T-helper 17 cell (primary cell): ENCODE results near the gene PARS2. TPM values are rescaled to one million over a fixed set of nuclear protein-coding genes. Genes with fewer than 3 reads are reported as not detected.

Experiments used
- ATAC-seq: fragments of 150-1000 bp; cut with Tn5 transposase; 2 replicates; pipeline ENCODE4 v1.10.0; 2021; ENCODE audit warnings: mild to moderate bottlenecking, moderate library complexity
- DNase-seq, 3 donors: peaks; one replicate each; pipeline versions ENCODE4 v3.0.0 to v3.0.0-alpha.2; 2020 to 2021
- H3K9me3 ChIP-seq: one replicate; pipeline ENCODE4 v1.7.0; 2013; ENCODE audit warnings: low read length, mild to moderate bottlenecking; ENCODE audit not compliant: control insufficient read depth, poor library complexity, severe bottlenecking
- H3K27ac Mint-ChIP-seq: one replicate; pipeline ENCODE4 v1.8.0; 2022; ENCODE audit warnings: mild to moderate bottlenecking, moderate library complexity, mixed read lengths
- H3K27me3 Mint-ChIP-seq: one replicate; pipeline ENCODE4 v1.8.0; 2022; ENCODE audit warnings: mixed read lengths
- H3K36me3 Mint-ChIP-seq: one replicate; pipeline ENCODE4 v1.8.0; 2022; ENCODE audit warnings: low read depth, mixed read lengths
- H3K4me1 Mint-ChIP-seq: one replicate; pipeline ENCODE4 v1.8.0; 2022; ENCODE audit warnings: mild to moderate bottlenecking, mixed read lengths
- H3K4me3 Mint-ChIP-seq: one replicate; pipeline ENCODE4 v1.8.0; 2022; ENCODE audit warnings: mild to moderate bottlenecking, moderate library complexity, mixed read lengths
- total RNA-seq, 4 donors: library from RNA in 2 of 4; stranded (reverse) in 2 of 4; gene quantifications; one replicate each; pipeline ENCODE4 v1.2.3 and lab custom pipeline; 2022 to 2026

The PARS2 gene
- total RNA-seq, 2 donors from 2014 or later, result 0.37 to 0.80 TPM

DNA sequence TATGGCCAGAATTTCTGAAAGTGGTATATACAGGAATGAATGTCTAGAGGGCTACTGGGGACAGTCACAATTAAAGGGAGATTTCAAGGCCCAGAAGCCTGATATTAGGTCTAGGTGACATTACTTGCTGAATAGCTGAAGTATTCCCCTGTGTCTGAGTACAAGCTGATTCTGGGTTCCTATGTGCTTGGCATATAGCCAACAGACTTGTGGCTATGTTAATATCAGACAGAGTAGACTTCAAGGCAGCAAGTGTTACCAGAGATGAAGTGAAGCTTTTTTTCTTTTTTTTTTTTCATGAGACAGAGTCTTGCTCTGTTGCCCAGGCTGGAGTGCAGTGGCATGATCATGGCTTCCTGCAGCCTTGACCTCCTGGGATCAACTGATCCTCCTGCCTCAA lies 40.3 kb downstream of the PARS2 start:
- ATAC-seq (no peak), DNase-seq (no peak)
- peaks cover 11% of the 10 kb centered on the region for H3K4me1 Mint-ChIP-seq
- H3K27me3 Mint-ChIP-seq, result no peaks in the 10 kb centered on the region
- no peak overlapping the region for H3K4me3 Mint-ChIP-seq
- no peaks in the 10 kb centered on the region for H3K9me3 ChIP-seq
- peaks cover 3% of the 10 kb centered on the region for H3K36me3 Mint-ChIP-seq
- peak overlapping the region; percentile 24 for H3K27ac Mint-ChIP-seq

DNA sequence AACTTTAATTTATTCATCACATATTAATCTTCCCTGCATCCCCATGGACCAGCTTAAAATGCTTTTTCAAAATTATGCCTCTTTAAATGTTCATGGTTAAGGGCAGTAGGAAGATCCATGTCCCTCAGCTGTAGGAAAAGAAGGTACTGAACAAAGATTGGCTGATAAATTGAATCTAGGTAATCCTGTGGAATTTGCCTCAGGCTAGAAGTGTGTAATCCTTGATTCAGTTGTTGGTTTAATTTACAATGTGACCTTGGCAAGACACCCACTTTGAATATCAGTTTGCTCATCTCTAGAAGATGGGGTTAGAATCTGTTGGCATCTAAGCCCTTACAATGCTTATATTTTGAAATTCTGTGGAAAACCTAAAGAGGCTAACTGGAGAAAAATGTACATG lies 42.6 kb downstream of the PARS2 start:
- Mint-ChIP-seq H3K4me3 (no peak overlapping the region), H3K4me1 (peaks cover 8% of the 10 kb centered on the region), H3K36me3 (peaks cover 3% of the 10 kb centered on the region), H3K27me3 (no peaks in the 10 kb centered on the region), H3K27ac (no peak overlapping the region)
- no peak for DNase-seq
- no peak for ATAC-seq
- no peaks in the 10 kb centered on the region for H3K9me3 ChIP-seq

DNA sequence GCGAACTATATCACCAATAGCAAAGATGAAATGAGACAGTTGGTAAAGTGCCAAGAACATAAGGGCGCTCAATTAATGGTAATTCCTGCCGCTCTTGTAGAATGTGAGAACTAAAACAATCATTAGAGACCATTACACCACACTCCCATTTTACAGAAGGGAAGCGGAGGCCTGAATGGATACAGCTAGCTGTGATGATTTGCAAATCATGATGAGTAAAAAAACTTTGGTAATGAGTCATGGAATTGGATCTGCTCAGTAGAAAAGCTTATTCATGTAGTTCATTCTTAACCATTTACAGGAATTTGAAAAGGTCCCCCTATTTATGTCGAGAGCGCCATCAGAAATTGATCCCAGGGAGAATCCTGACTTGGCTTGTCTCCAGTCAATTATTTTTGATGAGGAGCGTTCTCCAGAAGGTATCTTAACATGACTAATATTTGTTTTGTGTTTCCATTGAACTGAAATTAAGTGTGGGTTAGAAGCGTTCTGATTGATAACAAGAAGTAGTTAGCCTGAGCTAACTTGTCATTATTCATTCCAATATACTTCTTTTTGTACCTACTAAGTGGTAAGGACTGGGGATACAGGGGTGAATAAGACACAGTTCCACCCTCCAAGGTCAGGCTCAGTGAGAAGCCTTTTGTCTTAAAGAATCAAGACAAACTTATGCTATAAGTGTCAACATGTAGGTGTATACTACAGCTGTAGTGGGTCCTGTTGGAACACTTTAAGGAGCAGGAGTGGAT lies 47.9 kb downstream of the PARS2 start:
- ATAC-seq (no peak), DNase-seq (no peak)
- H3K9me3 ChIP-seq, result no peaks in the 10 kb centered on the region
- peak overlapping the region; percentile 91 for H3K4me3 Mint-ChIP-seq
- H3K4me1 Mint-ChIP-seq, result peaks cover 22% of the 10 kb centered on the region
- no peaks in the 10 kb centered on the region for H3K27me3 Mint-ChIP-seq
- H3K36me3 Mint-ChIP-seq, result no peaks in the 10 kb centered on the region
- H3K27ac Mint-ChIP-seq, result peak overlapping the region; percentile 85

DNA sequence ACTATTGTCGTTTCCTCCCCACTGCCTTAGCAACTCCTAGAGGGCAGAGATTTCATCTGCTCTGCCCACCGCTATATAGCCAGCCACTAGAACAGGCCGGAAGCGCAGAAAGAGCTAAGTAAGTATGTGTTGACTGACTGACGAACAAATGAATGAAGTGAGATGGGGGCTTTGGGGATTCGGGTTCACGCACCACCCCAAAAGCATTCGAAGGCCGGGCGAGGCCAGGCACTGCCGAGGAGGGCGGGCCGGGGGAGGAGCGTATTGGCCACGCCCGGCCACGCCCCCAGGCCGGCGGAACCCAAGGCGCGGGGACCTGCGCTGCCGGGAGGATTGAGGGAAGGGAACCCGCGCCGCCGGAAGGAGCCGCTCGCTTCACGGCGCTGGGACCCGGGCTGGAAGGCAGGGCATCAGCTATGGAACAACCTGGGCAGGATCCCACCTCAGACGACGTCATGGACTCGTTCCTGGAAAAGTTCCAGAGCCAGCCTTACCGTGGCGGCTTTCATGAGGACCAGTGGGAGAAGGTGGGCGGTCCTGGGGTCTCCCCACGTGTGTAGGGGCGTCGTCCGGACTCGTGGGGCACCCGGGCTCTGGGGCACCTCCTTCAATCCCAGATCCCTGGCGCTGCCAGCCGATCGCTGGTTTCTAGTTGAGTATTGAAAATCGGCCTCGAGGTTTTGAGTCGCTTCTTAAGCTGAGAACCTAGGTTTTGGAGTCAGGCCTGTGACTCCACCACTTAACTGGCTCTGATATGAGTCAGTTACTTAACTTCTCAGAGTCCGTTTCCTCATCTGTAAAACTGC lies 48.6 kb downstream of the PARS2 start, which contains the start of gene TTC4:
TSS of gene TTC4 (plus strand) at position 369 of the 806 bp plus-strand sequence. CDS start at position 417, 48 bp downstream.
- no peaks in the 10 kb centered on the region for H3K27me3 Mint-ChIP-seq
- H3K4me1 Mint-ChIP-seq, result peaks cover 21% of the 10 kb centered on the region
- no peaks in the 10 kb centered on the region for H3K36me3 Mint-ChIP-seq
- DNase-seq, result peak; percentile 78 to 82 (median 78)
- peak within 1 kb of the TSS; percentile 85 for H3K27ac Mint-ChIP-seq
- peak within 1 kb of the TSS; percentile 91 for H3K4me3 Mint-ChIP-seq
- no peaks in the 10 kb centered on the region for H3K9me3 ChIP-seq
- peak; percentile 98 for ATAC-seq

DNA sequence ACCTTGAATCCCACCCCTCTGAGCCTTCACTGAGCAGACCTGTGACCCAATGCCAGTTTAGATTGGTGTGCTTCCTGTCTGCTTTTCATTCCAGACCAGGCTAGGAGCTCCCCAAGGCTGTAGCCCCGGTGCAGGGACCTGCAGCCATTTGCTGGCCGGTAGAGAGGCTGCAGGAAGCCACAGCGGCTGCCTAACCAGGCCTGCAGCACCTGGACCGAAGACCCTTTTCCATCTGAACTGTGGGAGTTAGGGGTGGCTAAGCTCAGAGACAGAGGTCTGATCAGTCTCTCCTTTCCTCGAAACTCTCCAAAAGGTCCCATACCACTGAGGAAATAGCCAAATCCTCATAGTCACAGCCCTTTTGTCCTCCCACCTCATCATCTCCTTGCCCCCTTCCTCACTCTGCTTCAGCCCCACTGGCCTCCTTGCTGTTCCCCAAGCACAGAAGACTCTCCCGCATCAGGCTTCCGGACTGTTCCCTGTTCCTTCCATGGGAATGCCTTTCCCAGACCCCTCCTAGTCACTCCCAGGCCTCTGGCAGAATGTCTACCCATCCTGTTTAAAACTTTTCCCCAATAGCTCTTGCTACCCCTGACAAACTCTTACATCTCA lies 49.3 kb downstream of the PARS2 start:
- Mint-ChIP-seq H3K4me1 (peaks cover 21% of the 10 kb centered on the region), H3K36me3 (no peaks in the 10 kb centered on the region), H3K27me3 (peaks cover 6% of the 10 kb centered on the region), H3K27ac (peak overlapping the region; percentile 85), H3K4me3 (peak overlapping the region; percentile 91)
- H3K9me3 ChIP-seq, result no peaks in the 10 kb centered on the region
- no peak for DNase-seq
- no peak for ATAC-seq

DNA sequence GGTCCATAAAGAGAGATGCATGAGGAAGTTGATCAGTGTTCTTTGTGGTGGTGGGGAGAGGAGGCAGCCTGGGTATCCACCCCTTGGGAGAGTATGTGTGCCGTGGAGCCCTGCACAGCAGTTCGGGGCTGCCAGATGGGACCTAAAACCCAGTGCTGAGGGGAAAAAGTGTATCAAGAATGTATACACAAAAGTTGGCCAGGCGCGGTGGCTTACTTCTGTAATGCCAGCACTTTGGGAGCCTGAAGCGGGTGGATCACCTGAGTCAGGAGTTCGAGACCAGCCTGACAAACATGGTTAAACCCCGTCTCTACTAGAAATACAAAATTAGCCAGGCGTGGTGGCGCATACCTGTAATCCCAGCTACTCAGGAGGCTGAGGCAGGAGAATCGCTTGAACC lies 52.8 kb downstream of the PARS2 start:
- no peak overlapping the region for H3K4me3 Mint-ChIP-seq
- no peak overlapping the region for H3K27ac Mint-ChIP-seq
- H3K4me1 Mint-ChIP-seq, result peaks cover 15% of the 10 kb centered on the region
- no peaks in the 10 kb centered on the region for H3K36me3 Mint-ChIP-seq
- ATAC-seq (no peak), DNase-seq (no peak)
- peaks cover 28% of the 10 kb centered on the region for H3K27me3 Mint-ChIP-seq
- no peaks in the 10 kb centered on the region for H3K9me3 ChIP-seq

DNA sequence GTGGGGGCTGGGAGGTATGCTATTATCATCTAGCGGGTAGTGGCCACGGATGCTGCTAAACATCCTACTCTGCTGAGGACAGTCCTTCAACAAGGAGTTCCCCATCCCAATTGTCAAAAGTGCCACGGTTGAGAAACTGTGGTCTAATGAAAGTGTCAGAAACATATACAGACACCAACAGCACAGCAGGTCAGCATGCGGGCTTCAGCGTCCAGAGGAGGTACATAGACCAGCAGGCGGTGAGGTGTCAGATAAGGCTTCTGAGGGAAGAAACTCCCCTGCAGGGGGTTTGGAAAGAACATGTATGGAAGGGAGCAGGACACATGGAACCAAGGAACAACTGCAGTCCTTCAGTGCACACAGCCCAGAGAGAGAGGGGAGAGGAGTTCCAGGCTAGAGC lies 53.5 kb downstream of the PARS2 start:
- Mint-ChIP-seq H3K27ac (no peak overlapping the region), H3K4me1 (peaks cover 10% of the 10 kb centered on the region), H3K27me3 (peaks cover 32% of the 10 kb centered on the region), H3K4me3 (no peak overlapping the region), H3K36me3 (no peaks in the 10 kb centered on the region)
- ATAC-seq, result no peak
- H3K9me3 ChIP-seq, result no peaks in the 10 kb centered on the region
- no peak for DNase-seq

DNA sequence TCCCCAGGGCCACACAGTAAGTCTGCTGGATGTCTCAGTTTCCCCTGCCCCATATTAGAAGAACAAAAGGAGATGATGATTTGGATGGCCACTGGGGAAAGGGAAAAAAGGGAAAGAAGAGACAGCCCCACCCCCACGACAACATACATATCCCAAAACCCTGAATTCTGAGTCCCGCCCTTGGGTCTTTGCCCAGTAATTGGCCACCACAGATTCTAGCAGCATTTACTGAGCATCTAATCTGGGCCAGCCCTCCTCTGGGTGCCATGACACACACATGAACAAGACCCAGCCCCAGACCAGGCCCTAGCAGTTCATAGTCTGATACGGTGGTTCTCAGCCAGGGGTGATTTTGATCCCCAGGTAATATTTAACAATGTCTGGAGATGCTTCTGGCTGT lies 53.9 kb downstream of the PARS2 start:
- peaks cover 35% of the 10 kb centered on the region for H3K27me3 Mint-ChIP-seq
- H3K4me3 Mint-ChIP-seq, result no peak overlapping the region
- no peak for ATAC-seq
- no peaks in the 10 kb centered on the region for H3K36me3 Mint-ChIP-seq
- DNase-seq, result no peak
- H3K9me3 ChIP-seq, result no peaks in the 10 kb centered on the region
- peaks cover 9% of the 10 kb centered on the region for H3K4me1 Mint-ChIP-seq
- H3K27ac Mint-ChIP-seq, result no peak overlapping the region

DNA sequence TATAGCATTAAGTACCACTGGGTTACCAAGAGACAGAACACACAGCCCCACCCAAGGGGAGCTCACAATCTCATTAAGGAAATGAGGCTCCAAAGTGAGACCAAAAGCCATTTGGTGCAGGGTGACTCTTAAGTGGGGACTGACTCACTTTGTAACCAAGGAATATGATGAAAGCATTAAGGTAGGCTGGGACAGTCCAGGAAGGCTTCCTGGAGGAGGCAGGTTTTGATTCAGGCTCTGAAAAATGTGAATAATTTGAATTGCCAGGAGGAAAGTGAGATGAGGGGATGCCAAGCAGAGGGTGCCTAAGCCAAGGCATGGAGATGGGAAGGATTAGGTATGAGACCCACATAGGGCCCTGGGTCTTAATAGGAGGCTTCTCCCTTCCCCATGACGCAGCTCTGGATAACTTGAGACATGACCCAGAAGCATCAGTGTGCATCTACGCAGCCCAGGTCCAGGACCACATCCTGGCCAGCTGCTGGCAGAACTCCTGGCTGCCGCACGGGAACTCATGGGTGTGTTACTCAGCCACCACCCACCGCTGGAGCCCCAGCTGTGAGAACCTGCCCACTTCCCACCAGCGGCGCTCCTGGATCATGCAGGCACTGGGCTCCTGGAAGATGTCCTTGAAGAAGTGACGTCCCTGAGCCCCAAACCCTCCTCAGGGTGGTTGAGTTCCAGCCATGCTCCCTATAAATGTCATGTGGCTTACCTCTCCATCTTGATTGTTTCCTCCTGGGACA lies 54.6 kb downstream of the PARS2 start:
- Mint-ChIP-seq H3K4me3 (no peak overlapping the region), H3K36me3 (no peaks in the 10 kb centered on the region), H3K4me1 (peaks cover 4% of the 10 kb centered on the region), H3K27ac (no peak overlapping the region), H3K27me3 (peaks cover 35% of the 10 kb centered on the region)
- DNase-seq, result no peak
- no peak for ATAC-seq
- no peaks in the 10 kb centered on the region for H3K9me3 ChIP-seq

DNA sequence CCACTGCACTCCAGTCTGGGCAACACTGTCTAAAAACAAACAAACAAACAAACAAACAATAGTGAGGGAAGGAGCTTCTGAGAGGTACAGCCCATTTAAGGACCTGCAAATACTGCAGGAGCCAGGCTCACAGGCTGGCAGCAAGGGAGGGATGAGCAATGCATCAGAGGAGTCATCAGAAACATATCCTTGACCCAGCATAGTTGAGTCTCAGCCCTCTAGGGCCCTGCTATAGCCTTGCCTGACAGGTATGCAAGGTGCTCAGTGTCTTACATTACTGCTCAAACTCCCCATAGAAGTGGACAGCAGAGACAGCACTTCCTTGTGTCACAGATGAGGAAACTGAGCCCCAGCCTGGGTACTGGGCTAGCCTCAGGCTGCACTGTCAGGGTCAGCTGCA lies 55.9 kb downstream of the PARS2 start:
- no peak overlapping the region for H3K4me3 Mint-ChIP-seq
- DNase-seq (no peak), ATAC-seq (no peak)
- H3K9me3 ChIP-seq, result no peaks in the 10 kb centered on the region
- no peaks in the 10 kb centered on the region for H3K36me3 Mint-ChIP-seq
- H3K27me3 Mint-ChIP-seq, result peaks cover 41% of the 10 kb centered on the region
- no peak overlapping the region for H3K27ac Mint-ChIP-seq
- peaks cover 2% of the 10 kb centered on the region for H3K4me1 Mint-ChIP-seq
